CD4-positive, alpha-beta memory T cell (primary cell): ENCODE results near the gene YWHAQ. TPM values are rescaled to one million over a fixed set of nuclear protein-coding genes. Genes with fewer than 3 reads are reported as not detected.
"Not testable (repeated sequence)": the region's sequence is repeated elsewhere in the genome, so short reads cannot be mapped to it uniquely, and the experiment has no call there.

ENCODE experiments used
- CTCF ChIA-PET: fragments of 350-600 bp; sonication (Branson Sonifier 250); formaldehyde crosslinking; loops from one replicate; lab custom pipeline; 2021; ENCODE audit warnings: inconsistent platforms; ENCODE audit not compliant: partially characterized antibody; lab: Charles Lee
- POLR2A ChIA-PET: fragments of 350-600 bp; sonication (Branson Sonifier 250); formaldehyde crosslinking; loops from one replicate; lab custom pipeline; 2021; ENCODE audit not compliant: partially characterized antibody; lab: Charles Lee
- DNase-seq, 5 donors: peaks; one replicate each; pipeline versions ENCODE4 v3.0.0 to v3.0.0-alpha.2; 2020 to 2022; ENCODE audit warnings: mixed read lengths in 1 of 5
- H3K27ac ChIP-seq: one replicate; pipeline ENCODE4 v1.7.0; 2013; ENCODE audit warnings: low read depth, low read length
- H3K27me3 ChIP-seq: 2 replicates; pipeline ENCODE4 v1.7.0; 2013; ENCODE audit warnings: mild to moderate bottlenecking, low read length, moderate library complexity; ENCODE audit not compliant: insufficient read depth
- H3K36me3 ChIP-seq: 2 replicates; pipeline ENCODE4 v1.7.0; 2013; ENCODE audit warnings: mild to moderate bottlenecking, low read length, moderate library complexity; ENCODE audit not compliant: insufficient read depth
- H3K4me1 ChIP-seq: 2 replicates; pipeline ENCODE4 v1.7.0; 2013; ENCODE audit warnings: mild to moderate bottlenecking, low read length, moderate library complexity; ENCODE audit not compliant: insufficient read depth
- H3K4me3 ChIP-seq, 2 donors: one replicate each; pipeline ENCODE4 v1.7.0; 2013; ENCODE audit warnings: low read length in 2 of 2, mild to moderate bottlenecking in 1 of 2
- H3K9me3 ChIP-seq, 2 donors: one replicate each; pipeline ENCODE4 v1.7.0; 2013; ENCODE audit warnings: low read length in 2 of 2, control low read depth in 1 of 2; ENCODE audit not compliant: control insufficient read depth in 1 of 2
- H3K27ac Mint-ChIP-seq, 7 donors: one replicate each; pipeline ENCODE4 v1.8.0; 2020 to 2021; ENCODE audit warnings: mixed read lengths in 7 of 7, mild to moderate bottlenecking in 6 of 7, inconsistent platforms in 3 of 7, moderate library complexity in 3 of 7
- H3K27me3 Mint-ChIP-seq, 2 donors: one replicate each; pipeline ENCODE4 v1.8.0; 2020 to 2021; ENCODE audit warnings: mixed read lengths in 2 of 2
- H3K36me3 Mint-ChIP-seq, 2 donors: one replicate each; pipeline ENCODE4 v1.8.0; 2020 to 2021; ENCODE audit warnings: mixed read lengths in 2 of 2, inconsistent platforms in 1 of 2, mild to moderate bottlenecking in 1 of 2
- H3K4me1 Mint-ChIP-seq, 4 donors: one replicate each; pipeline ENCODE4 v1.8.0; 2020 to 2021; ENCODE audit warnings: mixed read lengths in 4 of 4, mild to moderate bottlenecking in 1 of 4
- H3K4me3 Mint-ChIP-seq, 8 donors: one replicate each; pipeline ENCODE4 v1.8.0; 2020 to 2021; ENCODE audit warnings: mixed read lengths in 8 of 8, mild to moderate bottlenecking in 7 of 8, moderate library complexity in 6 of 8, inconsistent platforms in 3 of 8
- H3K9me3 Mint-ChIP-seq, 8 donors: one replicate each; pipeline ENCODE4 v1.8.0; 2020 to 2021; ENCODE audit warnings: mixed read lengths in 8 of 8, mild to moderate bottlenecking in 5 of 8, inconsistent platforms in 3 of 8, moderate library complexity in 1 of 8
- intact Hi-C: fragments of 100-400 bp; cut with micrococcal nuclease; formaldehyde crosslinking; loops from one replicate; pipeline ENCODE4 v1.15.1; 2023
- polyA plus RNA-seq, 2 donors: library from polyadenylated mRNA; unstranded; fragments of 300-500 nt; fragmentation: Illumina TruSeq; gene quantifications; one replicate each; pipeline ENCODE4 v1.2.3, GENCODE V29; 2021
- total RNA-seq, 2 experiments: library from RNA; stranded (reverse); gene quantifications; one replicate each; pipeline ENCODE4 v1.2.3, GENCODE V29; 2021

YWHAQ gene
- total and polyA plus RNA-seq, 4 experiments from 2014 or later, result 124 to 504 (median 220) TPM

DNA sequence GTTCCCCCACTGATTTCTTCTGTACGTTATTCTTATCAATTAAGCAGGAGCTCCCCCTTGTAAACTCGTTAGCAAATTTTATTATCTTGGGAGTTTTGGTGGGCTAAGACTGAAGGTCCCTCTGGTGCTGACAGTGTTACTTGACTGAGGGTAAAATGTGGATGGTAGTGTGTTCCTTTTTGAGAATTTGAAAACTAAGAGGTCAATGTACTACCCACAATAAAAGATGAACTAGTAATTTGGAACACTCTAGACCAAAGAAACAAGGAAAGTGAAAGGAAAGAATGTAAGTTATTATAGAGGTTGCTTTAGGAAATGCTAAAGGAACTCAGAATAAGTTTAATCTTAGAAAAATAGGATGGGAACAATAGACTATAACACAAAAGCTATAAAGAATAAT, 35.1 kb downstream of the YWHAQ start:
- no peak for DNase-seq
- H3K27ac ChIP-seq, result peak overlapping the region; percentile 40
- no peak overlapping the region for H3K4me3 ChIP-seq
- Mint-ChIP-seq H3K36me3 (peaks cover 28 to 48% of the 10 kb centered on the region in 2 donors), H3K4me3 (peak overlapping the region; percentile 35 to 91 (median 82)), H3K27ac (peak overlapping the region; percentile 35 to 93 (median 76)), H3K9me3 (peaks cover 0 to 19% (median 9%) of the 10 kb centered on the region in 8 donors), H3K27me3 (no peaks in the 10 kb centered on the region), H3K4me1 (peaks cover 36 to 76% (median 56%) of the 10 kb centered on the region in 4 donors)
- no peaks in the 10 kb centered on the region for H3K27me3 ChIP-seq
- CTCF ChIA-PET, result interaction anchor here (1.1 to 1.3 kb wide), 3 partner anchors 10 to 29 kb away, joined by 3 to 4 read pairs (median 3); no protein-coding TSS in a partner anchor
- peaks cover 14% of the 10 kb centered on the region for H3K36me3 ChIP-seq
- intact Hi-C loops, result no loop called here
- POLR2A ChIA-PET, result interaction anchor here (1.1 to 3.8 kb wide), 5 partner anchors 13 to 157 kb away, joined by 4 to 30 read pairs (median 11); partner anchors contain the start of genes ADAM17 and YWHAQ
- H3K4me1 ChIP-seq, result peaks cover 50% of the 10 kb centered on the region
- no peaks in the 10 kb centered on the region for H3K9me3 ChIP-seq

- POLR2A ChIA-PET, result interaction anchor here (0.9 to 3.8 kb wide), 6 partner anchors 13 to 143 kb away, joined by 3 to 30 read pairs (median 8); partner anchors contain the start of genes ADAM17 and YWHAQ
- H3K27me3 Mint-ChIP-seq, H3K9me3 ChIP-seq, H3K4me3 ChIP-seq, H3K27me3 ChIP-seq, H3K27ac ChIP-seq, intact Hi-C loops, DNase-seq: not testable (repeated sequence)
- Mint-ChIP-seq H3K4me3 (peak overlapping the region in 3 of 8 donors; percentile 35 to 91 (median 80)), H3K4me1 (peaks cover 38 to 76% (median 57%) of the 10 kb centered on the region in 4 donors), H3K36me3 (peaks cover 24 to 47% of the 10 kb centered on the region in 2 donors), H3K9me3 (peaks cover 0 to 16% (median 8%) of the 10 kb centered on the region in 8 donors), H3K27ac (peak overlapping the region in 3 of 7 donors; percentile 18 to 76 (median 74))
- CTCF ChIA-PET, result interaction anchor here (1.1 kb wide), 1 partner anchor 176 kb away, joined by 3 read pairs; no protein-coding TSS in a partner anchor
- peaks cover 50% of the 10 kb centered on the region for H3K4me1 ChIP-seq
- H3K36me3 ChIP-seq, result peaks cover 15% of the 10 kb centered on the region
Observed at GRCh38 chr2:9595256-9595655, 35.5 kb downstream of the YWHAQ start.

DNA sequence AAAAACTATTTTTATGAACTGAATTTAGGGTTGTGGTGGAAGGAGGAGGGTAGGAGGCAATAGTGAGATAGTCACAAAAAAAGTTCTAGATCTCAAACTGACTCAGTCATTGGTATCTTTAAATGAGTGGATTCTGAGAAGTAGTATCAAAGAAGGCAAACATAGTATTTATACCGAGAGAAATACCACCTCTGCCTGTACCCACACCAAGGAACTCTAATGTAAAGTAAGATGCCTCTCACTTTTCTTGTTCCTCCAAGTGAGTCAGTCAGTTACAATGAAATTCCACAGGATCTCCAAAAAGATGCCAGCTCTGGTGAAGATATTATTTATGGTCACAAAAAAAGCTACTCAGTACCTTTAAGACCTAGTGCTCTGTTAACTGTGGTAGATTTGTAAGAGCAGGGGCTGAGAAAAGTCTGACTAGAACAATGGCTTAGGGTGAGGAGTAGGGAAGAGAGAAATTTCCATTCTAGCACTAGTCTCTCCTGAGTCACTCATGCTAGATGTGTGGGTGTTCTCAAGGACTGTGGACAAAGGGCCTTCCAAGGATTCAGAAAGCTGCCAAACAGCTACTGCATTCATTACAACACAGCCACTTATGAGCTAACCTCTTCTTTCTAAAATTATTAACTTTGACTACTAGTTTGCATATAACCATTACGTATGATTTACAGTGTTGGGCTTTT, 36.3 kb downstream of the YWHAQ start:
- intact Hi-C loops, result no loop called here
- Histone ChIP-seq H3K27me3 (no peaks in the 10 kb centered on the region), H3K9me3 (no peaks in the 10 kb centered on the region), H3K27ac (peak overlapping the region; percentile 5), H3K4me1 (peaks cover 50% of the 10 kb centered on the region), H3K36me3 (peaks cover 15% of the 10 kb centered on the region), H3K4me3 (no peak overlapping the region)
- Mint-ChIP-seq H3K4me1 (peaks cover 38 to 68% (median 54%) of the 10 kb centered on the region in 4 donors), H3K27me3 (no peaks in the 10 kb centered on the region), H3K36me3 (peaks cover 22 to 46% of the 10 kb centered on the region in 2 donors), H3K4me3 (peak overlapping the region in 6 of 8 donors; percentile 1 to 35 (median 16)), H3K9me3 (peaks cover 0 to 9% (median 2%) of the 10 kb centered on the region in 8 donors), H3K27ac (peak overlapping the region; percentile 2 to 80 (median 52))
- ChIA-PET CTCF (interaction anchor here (1.1 kb wide), 1 partner anchor 176 kb away, joined by 3 read pairs; no protein-coding TSS in a partner anchor), POLR2A (interaction anchor here (0.9 to 3.8 kb wide), 5 partner anchors 14 to 143 kb away, joined by 3 to 30 read pairs (median 4); partner anchors contain the start of gene YWHAQ)
- no peak for DNase-seq

DNA sequence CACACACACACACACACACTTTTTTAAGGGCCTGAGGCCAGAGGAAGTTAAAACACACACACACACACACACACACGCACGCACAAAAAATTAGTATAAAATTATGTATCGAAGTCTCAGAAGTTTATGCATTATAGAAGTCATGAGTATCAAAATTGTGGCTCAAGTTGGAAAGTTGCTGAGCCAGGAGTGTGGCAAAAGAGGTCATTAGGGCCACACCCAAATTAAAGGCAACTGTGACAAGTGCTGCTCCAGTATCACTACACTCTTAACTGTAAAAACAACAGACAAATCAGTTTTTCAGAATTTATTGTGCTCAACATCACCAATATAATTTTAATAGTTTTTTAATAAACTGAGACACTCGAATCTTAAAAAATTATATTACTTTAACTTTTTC, 36.9 kb downstream of the YWHAQ start:
- peak overlapping the region; percentile 5 for H3K27ac ChIP-seq
- peaks cover 50% of the 10 kb centered on the region for H3K4me1 ChIP-seq
- Mint-ChIP-seq H3K27ac (peak overlapping the region in 5 of 7 donors; percentile 2 to 85 (median 57)), H3K9me3 (peaks cover 0 to 3% (median 0%) of the 10 kb centered on the region in 8 donors), H3K4me3 (peak overlapping the region in 4 of 8 donors; percentile 13 to 40 (median 34)), H3K4me1 (peaks cover 38 to 62% (median 51%) of the 10 kb centered on the region in 4 donors), H3K27me3 (no peaks in the 10 kb centered on the region), H3K36me3 (peaks cover 16 to 41% of the 10 kb centered on the region in 2 donors)
- DNase-seq, result no peak
- no peak overlapping the region for H3K4me3 ChIP-seq
- H3K9me3 ChIP-seq, result no peaks in the 10 kb centered on the region
- H3K27me3 ChIP-seq, result no peaks in the 10 kb centered on the region
- POLR2A ChIA-PET, result interaction anchor here (3.0 to 3.8 kb wide), 2 partner anchors 15 to 36 kb away, joined by 11 to 30 read pairs; partner anchors contain the start of gene YWHAQ
- CTCF ChIA-PET, result no interaction called here
- intact Hi-C loops, result no loop called here
- H3K36me3 ChIP-seq, result peaks cover 10% of the 10 kb centered on the region

DNA sequence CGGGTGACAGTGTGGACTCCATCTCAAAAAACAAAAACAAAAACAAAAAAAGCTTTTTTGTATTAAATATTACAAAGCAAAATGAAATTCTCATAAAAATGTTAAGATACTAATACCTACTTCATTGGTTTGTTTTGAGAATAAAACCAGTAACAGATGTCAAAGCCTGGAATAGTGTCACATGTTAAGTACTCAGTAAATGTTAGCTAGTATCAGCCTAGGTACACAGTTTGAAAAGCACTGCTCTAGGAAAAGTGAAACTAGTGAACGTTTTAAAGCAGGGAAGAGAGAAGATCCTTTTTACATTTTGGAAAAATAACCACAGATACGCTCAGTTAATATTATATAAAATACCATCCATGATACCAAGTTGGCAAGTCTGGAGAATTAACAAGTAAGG, 38.1 kb downstream of the YWHAQ start:
- Histone ChIP-seq H3K36me3 (peaks cover 14% of the 10 kb centered on the region), H3K27ac (no peak overlapping the region), H3K27me3 (no peaks in the 10 kb centered on the region), H3K4me3 (no peak overlapping the region), H3K9me3 (no peaks in the 10 kb centered on the region), H3K4me1 (peaks cover 40% of the 10 kb centered on the region)
- Mint-ChIP-seq H3K27me3 (no peaks in the 10 kb centered on the region), H3K9me3 (no peaks in the 10 kb centered on the region), H3K4me1 (peaks cover 32 to 53% (median 41%) of the 10 kb centered on the region in 4 donors), H3K27ac (peak overlapping the region in 4 of 7 donors; percentile 32 to 77 (median 47)), H3K4me3 (peak overlapping the region in 3 of 8 donors; percentile 14 to 56 (median 23)), H3K36me3 (peaks cover 11 to 41% of the 10 kb centered on the region in 2 donors)
- intact Hi-C loops, result no loop called here
- DNase-seq, result no peak
- ChIA-PET CTCF (interaction anchor here (1.2 kb wide), 1 partner anchor 13 kb away, joined by 3 read pairs; no protein-coding TSS in a partner anchor), POLR2A (no interaction called here)

- H3K4me1 Mint-ChIP-seq, result peaks cover 24 to 36% (median 28%) of the 10 kb centered on the region in 4 donors
- Histone ChIP-seq H3K27ac (no peak overlapping the region), H3K4me1 (peaks cover 22% of the 10 kb centered on the region), H3K4me3 (no peak overlapping the region), H3K9me3 (no peaks in the 10 kb centered on the region), H3K36me3 (peaks cover 28% of the 10 kb centered on the region), H3K27me3 (no peaks in the 10 kb centered on the region)
- intact Hi-C loops, result no loop called here
- H3K27ac Mint-ChIP-seq, result peak overlapping the region in 1 of 7 donors; percentile 12
- H3K9me3 Mint-ChIP-seq, result no peaks in the 10 kb centered on the region
- POLR2A ChIA-PET, result no interaction called here
- no peak overlapping the region for H3K4me3 Mint-ChIP-seq
- CTCF ChIA-PET, result interaction anchor here (0.8 to 1.5 kb wide), 3 partner anchors 10 to 113 kb away, joined by 3 to 4 read pairs (median 3); no protein-coding TSS in a partner anchor
- DNase-seq, result no peak
- peaks cover 29 to 53% of the 10 kb centered on the region in 2 donors for H3K36me3 Mint-ChIP-seq
- H3K27me3 Mint-ChIP-seq, result no peaks in the 10 kb centered on the region
Observed at GRCh38 chr2:9590641-9591040, 40.2 kb downstream of the YWHAQ start.
